ENCODE results near the gene LRFN5.

LRFN5 gene

DNA sequence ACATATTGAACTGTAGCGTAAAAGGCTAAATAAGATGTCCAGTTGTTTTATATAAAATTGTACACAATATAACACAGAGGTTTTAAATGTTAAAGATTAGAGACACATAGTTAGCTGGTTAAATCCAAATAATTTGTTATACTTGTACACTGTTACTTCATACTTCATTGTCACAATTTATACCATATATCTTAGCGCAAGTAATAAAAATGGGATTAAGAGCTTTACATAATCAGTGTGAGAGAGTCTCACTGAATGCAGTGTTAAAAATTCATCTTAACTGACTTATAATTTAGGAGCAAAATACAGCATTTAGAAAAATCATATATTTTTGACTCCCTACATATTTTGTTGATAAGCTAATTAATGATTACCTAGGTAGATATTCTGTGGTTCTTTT, 36.1 kb downstream of the LRFN5 start (continued):
- TF ChIP-seq ZNF558 (tag by site-specific recombination; IDR thresholded peaks at IDR 0.05) (no peak), IKZF3 (tag by site-specific recombination; IDR thresholded peaks at IDR 0.05) (no peak), ZNF658 (tag by site-specific recombination; IDR thresholded peaks at IDR 0.05) (no peak)

DNA sequence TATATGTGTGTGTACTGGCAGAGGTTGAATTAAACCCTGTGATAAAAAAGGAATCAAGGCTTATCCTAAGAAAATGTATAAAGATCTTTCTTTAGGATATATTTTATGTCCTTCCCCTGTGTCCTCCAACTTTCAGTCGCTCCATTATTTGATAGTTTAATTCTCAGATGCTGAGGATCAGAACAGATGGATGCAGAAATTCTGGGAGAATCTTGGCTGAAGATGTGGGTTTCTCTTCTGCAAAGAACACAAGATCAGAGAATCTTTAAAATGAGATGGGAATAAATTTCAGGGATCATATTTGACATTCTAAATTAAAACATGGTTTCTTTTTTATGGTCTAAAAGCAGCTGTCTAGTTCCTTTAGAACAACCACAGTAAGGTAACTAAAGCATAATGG, 37.9 kb downstream of the LRFN5 start:
- H3K27ac ChIP-seq (ENCODE audit: extremely low read depth, low read depth, low read length): no peak overlapping the region
- H3K36me3 ChIP-seq (ENCODE audit: control insufficient read depth in 2 of 2, insufficient read depth in 1 of 2, low read length in 2 of 2): no peaks in the 10 kb centered on the region
- H3K4me1 ChIP-seq (ENCODE audit: control insufficient read depth, insufficient read depth, low read length): no peaks in the 10 kb centered on the region
- ChIA-PET CTCF (no interaction called here), POLR2A (no interaction called here)
- H3K4me3 ChIP-seq (ENCODE audit: low read depth, low read length): no peak overlapping the region
- TF ChIP-seq, protein P1, sequence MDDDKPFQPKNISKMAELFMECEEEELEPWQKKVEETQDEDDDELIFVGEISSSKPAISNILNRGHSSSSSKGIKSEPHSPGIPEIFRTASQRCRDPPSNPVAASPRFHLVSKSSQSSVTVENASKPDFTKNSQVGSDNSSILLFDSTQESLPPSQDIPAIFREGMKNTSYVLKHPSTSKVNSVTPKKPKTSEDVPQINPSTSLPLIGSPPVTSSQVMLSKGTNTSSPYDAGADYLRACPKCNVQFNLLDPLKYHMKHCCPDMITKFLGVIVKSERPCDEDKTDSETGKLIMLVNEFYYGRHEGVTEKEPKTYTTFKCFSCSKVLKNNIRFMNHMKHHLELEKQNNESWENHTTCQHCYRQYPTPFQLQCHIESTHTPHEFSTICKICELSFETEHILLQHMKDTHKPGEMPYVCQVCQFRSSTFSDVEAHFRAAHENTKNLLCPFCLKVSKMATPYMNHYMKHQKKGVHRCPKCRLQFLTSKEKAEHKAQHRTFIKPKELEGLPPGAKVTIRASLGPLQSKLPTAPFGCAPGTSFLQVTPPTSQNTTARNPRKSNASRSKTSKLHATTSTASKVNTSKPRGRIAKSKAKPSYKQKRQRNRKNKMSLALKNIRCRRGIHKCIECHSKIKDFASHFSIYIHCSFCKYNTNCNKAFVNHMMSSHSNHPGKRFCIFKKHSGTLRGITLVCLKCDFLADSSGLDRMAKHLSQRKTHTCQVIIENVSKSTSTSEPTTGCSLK (tag by site-specific recombination; IDR thresholded peaks at IDR 0.05): no peak
- no peak for TF ChIP-seq ZNF433 (tag by site-specific recombination; IDR thresholded peaks at IDR 0.05; ENCODE audit: low read depth)
- no peak for TF ChIP-seq ZBTB1 (tag by site-specific recombination; IDR thresholded peaks at IDR 0.05)
- TF ChIP-seq ZNF16 (tag by site-specific recombination; IDR thresholded peaks at IDR 0.05; ENCODE audit: low read depth): no peak
- no peak for TF ChIP-seq ZNF843 (tag by site-specific recombination; IDR thresholded peaks at IDR 0.05)
- TF ChIP-seq GFI1B (tag by site-specific recombination; IDR thresholded peaks at IDR 0.05): no peak
- TF ChIP-seq, protein P2, sequence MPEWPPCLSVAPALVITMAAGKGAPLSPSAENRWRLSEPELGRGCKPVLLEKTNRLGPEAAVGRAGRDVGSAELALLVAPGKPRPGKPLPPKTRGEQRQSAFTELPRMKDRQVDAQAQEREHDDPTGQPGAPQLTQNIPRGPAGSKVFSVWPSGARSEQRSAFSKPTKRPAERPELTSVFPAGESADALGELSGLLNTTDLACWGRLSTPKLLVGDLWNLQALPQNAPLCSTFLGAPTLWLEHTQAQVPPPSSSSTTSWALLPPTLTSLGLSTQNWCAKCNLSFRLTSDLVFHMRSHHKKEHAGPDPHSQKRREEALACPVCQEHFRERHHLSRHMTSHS (tag by site-specific recombination; IDR thresholded peaks at IDR 0.05): no peak
- TF ChIP-seq, protein P3, sequence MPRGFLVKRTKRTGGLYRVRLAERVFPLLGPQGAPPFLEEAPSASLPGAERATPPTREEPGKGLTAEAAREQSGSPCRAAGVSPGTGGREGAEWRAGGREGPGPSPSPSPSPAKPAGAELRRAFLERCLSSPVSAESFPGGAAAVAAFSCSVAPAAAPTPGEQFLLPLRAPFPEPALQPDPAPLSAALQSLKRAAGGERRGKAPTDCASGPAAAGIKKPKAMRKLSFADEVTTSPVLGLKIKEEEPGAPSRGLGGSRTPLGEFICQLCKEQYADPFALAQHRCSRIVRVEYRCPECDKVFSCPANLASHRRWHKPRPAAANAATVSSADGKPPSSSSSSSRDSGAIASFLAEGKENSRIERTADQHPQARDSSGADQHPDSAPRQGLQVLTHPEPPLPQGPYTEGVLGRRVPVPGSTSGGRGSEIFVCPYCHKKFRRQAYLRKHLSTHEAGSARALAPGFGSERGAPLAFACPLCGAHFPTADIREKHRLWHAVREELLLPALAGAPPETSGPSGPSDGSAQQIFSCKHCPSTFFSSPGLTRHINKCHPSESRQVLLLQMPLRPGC (tag by site-specific recombination; IDR thresholded peaks at IDR 0.05): no peak
- no peak for TF ChIP-seq ZNF112 (tag by site-specific recombination; IDR thresholded peaks at IDR 0.05)
- no peak for TF ChIP-seq SP3 (tag by site-specific recombination; IDR thresholded peaks at IDR 0.05)
- TF ChIP-seq BCL11A (tag by site-specific recombination; IDR thresholded peaks at IDR 0.05; ENCODE audit: low read depth): no peak
- TF ChIP-seq ZNF214 (tag by site-specific recombination; IDR thresholded peaks at IDR 0.05; ENCODE audit: borderline replicate concordance): no peak
- TF ChIP-seq ZNF660 (tag by site-specific recombination; IDR thresholded peaks at IDR 0.05): no peak
- TF ChIP-seq, protein P4, sequence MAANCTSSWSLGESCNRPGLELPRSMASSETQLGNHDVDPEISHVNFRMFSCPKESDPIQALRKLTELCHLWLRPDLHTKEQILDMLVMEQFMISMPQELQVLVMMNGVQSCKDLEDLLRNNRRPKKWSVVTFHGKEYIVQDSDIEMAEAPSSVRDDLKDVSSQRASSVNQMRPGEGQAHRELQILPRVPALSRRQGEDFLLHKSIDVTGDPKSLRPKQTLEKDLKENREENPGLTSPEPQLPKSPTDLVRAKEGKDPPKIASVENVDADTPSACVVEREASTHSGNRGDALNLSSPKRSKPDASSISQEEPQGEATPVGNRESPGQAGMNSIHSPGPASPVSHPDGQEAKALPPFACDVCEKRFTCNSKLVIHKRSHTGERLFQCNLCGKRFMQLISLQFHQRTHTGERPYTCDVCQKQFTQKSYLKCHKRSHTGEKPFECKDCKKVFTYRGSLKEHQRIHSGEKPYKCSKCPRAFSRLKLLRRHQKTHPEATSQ (tag by site-specific recombination; IDR thresholded peaks at IDR 0.05): no peak
- TF ChIP-seq SCRT1 (tag by site-specific recombination; IDR thresholded peaks at IDR 0.05; ENCODE audit: borderline replicate concordance): no peak
- no peak for TF ChIP-seq MZF1 (tag by site-specific recombination; IDR thresholded peaks at IDR 0.05; ENCODE audit: borderline replicate concordance)
- TF ChIP-seq ZNF10 (tag by site-specific recombination; IDR thresholded peaks at IDR 0.05): no peak
- TF ChIP-seq, protein P5, sequence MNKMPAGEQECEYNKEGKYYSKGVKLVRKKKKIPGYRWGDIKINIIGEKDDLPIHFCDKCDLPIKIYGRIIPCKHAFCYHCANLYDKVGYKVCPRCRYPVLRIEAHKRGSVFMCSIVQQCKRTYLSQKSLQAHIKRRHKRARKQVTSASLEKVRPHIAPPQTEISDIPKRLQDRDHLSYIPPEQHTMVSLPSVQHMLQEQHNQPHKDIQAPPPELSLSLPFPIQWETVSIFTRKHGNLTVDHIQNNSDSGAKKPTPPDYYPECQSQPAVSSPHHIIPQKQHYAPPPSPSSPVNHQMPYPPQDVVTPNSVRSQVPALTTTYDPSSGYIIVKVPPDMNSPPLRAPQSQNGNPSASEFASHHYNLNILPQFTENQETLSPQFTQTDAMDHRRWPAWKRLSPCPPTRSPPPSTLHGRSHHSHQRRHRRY (tag by site-specific recombination; IDR thresholded peaks at IDR 0.05): no peak
- no peak for TF ChIP-seq HOXC10 (CRISPR knock-in tag; IDR thresholded peaks at IDR 0.05)
- TF ChIP-seq KLF16 (tag by site-specific recombination; IDR thresholded peaks at IDR 0.05): no peak
- no peaks in the 10 kb centered on the region for H3K9me3 ChIP-seq (ENCODE audit: control insufficient read depth, insufficient read depth, low read depth, low read length)

Measured in HEK293 (cell line).